HepG2 (cell line): ENCODE data around the gene IL17C. TPM values are rescaled to one million over a fixed set of nuclear protein-coding genes. Genes with fewer than 3 reads are reported as not detected.

Experiments used
- ATAD3A ChIP-seq: sonication (generic); formaldehyde crosslinking; IDR thresholded peaks from 2 replicates; pipeline ENCODE4 v1.4.0; 2020; ENCODE audit warnings: missing genetic modification reagents
- BRCA1 ChIP-seq: sonication (generic); formaldehyde crosslinking; IDR thresholded peaks from 2 replicates; pipeline ENCODE4 v1.4.0; 2020; ENCODE audit warnings: missing genetic modification reagents
- CEBPB ChIP-seq: IDR thresholded peaks from 2 replicates; pipeline ENCODE4 v1.6.1; 2011; ENCODE audit warnings: low read depth, low read length, improper control_type of control experiment, borderline replicate concordance
- CENPT ChIP-seq: sonication (generic); formaldehyde crosslinking; IDR thresholded peaks from 2 replicates; pipeline ENCODE4 v1.8.0; 2022; ENCODE audit warnings: low read depth, mild to moderate bottlenecking, moderate library complexity, missing genetic modification reagents
- HIVEP1 ChIP-seq: sonication (generic); formaldehyde crosslinking; IDR thresholded peaks from 2 replicates; pipeline ENCODE4 v1.4.0; 2020; ENCODE audit warnings: mild to moderate bottlenecking, missing genetic modification reagents
- NR2F1 ChIP-seq, 2 experiments: fragments of 450-650 bp in 1 of 2; formaldehyde crosslinking in 1 of 2; IDR thresholded peaks; 2 replicates each; pipeline versions ENCODE4 v1.5.0 to v1.6.1; 2016 to 2020; ENCODE audit warnings: mild to moderate bottlenecking in 1 of 2, missing compliant biosample characterization in 1 of 2, missing genetic modification reagents in 1 of 2, moderate library complexity in 1 of 2
- PAF1 ChIP-seq: IDR thresholded peaks from 2 replicates; pipeline ENCODE4 v1.6.1; 2016; ENCODE audit warnings: missing genetic modification reagents, missing compliant biosample characterization
- POGZ ChIP-seq: sonication (generic); formaldehyde crosslinking; IDR thresholded peaks from 2 replicates; pipeline ENCODE4 v1.4.0; 2020; ENCODE audit warnings: mild to moderate bottlenecking, missing genetic modification reagents
- XBP1 ChIP-seq: sonication (generic); formaldehyde crosslinking; IDR thresholded peaks from 2 replicates; pipeline ENCODE4 v1.5.0; 2020; ENCODE audit warnings: missing genetic modification reagents
- ZNF580 ChIP-seq: IDR thresholded peaks from 2 replicates; pipeline ENCODE4 v1.6.1; 2016; ENCODE audit warnings: low read depth, borderline replicate concordance
- polyA plus RNA-seq, 8 experiments: library from polyadenylated mRNA; depleted of rRNA in 3 of 8; stranded (reverse) in 7 of 8; unstranded in 1 of 8; fragments of >200 nt; fragmentation: Illumina TruSeq in 4 of 8; extraction: Trizol in 4 of 8; gene quantifications; 2 replicates each; pipeline versions ENCODE4 v1.2.1 to v1.2.3, GENCODE V29; 2011 to 2016; ENCODE audit warnings: low read depth in 4 of 8, missing spikeins in 1 of 8, mixed read lengths in 1 of 8; ENCODE audit not compliant: insufficient read depth in 1 of 8
- total RNA-seq, 5 experiments: library from RNA; depleted of rRNA; stranded (reverse); fragments of >200 nt; fragmentation: Illumina TruSeq; extraction: Trizol; gene quantifications; 2 replicates each; pipeline ENCODE4 v1.2.3, GENCODE V29; 2016; ENCODE audit warnings: low read depth in 1 of 5
- TF ChIP-seq, protein P1 (sequence below): sonication (generic); formaldehyde crosslinking; IDR thresholded peaks from 2 replicates; pipeline ENCODE4 v1.5.0; 2020; ENCODE audit warnings: mild to moderate bottlenecking, missing genetic modification reagents

The IL17C gene
- total and polyA plus RNA-seq, 2 of the 13 experiments (the other 11 are each of a cell fraction or from before 2014, with no cell fraction given) = not detected

- TF ChIP-seq ZNF580 (CRISPR knock-in tag) (no peak), BRCA1 (CRISPR knock-in tag) (no peak), NR2F1 (CRISPR knock-in tag; IDR thresholded peaks at IDR 0.05) (no peak), CEBPB (peak; percentile 69; the same call in 1 of the 2 replicates), HIVEP1 (CRISPR knock-in tag) (no peak), XBP1 (CRISPR knock-in tag) (no peak), PAF1 (no peak), ATAD3A (CRISPR knock-in tag) (no peak), POGZ (CRISPR knock-in tag) (no peak), CENPT (CRISPR knock-in tag) (no peak)
- TF ChIP-seq, protein P1, sequence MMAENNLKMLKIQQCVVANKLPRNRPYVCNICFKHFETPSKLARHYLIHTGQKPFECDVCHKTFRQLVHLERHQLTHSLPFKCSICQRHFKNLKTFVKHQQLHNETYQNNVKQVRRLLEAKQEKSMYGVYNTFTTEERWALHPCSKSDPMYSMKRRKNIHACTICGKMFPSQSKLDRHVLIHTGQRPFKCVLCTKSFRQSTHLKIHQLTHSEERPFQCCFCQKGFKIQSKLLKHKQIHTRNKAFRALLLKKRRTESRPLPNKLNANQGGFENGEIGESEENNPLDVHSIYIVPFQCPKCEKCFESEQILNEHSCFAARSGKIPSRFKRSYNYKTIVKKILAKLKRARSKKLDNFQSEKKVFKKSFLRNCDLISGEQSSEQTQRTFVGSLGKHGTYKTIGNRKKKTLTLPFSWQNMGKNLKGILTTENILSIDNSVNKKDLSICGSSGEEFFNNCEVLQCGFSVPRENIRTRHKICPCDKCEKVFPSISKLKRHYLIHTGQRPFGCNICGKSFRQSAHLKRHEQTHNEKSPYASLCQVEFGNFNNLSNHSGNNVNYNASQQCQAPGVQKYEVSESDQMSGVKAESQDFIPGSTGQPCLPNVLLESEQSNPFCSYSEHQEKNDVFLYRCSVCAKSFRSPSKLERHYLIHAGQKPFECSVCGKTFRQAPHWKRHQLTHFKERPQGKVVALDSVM (CRISPR knock-in tag) = peak; percentile 97
Measured at GRCh38 chr16:88596483-88596882, 41.9 kb upstream of the IL17C start (continued).
